WI38 (cell line): ENCODE results near the gene HOXB6.

Source experiments
- H3K4me3 ChIP-seq: 2 replicates; pipeline ENCODE4 v1.5.1; 2011; ENCODE audit warnings: low read depth, mild to moderate bottlenecking, control low read depth, low read length
- CTCF ChIP-seq: IDR thresholded peaks from 2 replicates; pipeline ENCODE4 v1.5.1; 2012; ENCODE audit warnings: low read depth, mild to moderate bottlenecking, control low read depth, low read length

The HOXB6 gene

GRCh38 chr17:48644910-48645557 lies 40.2 kb upstream of the HOXB6 start:
- no peak for TF ChIP-seq CTCF

GRCh38 chr17:48644159-48644558 lies 39.4 kb upstream of the HOXB6 start:
- TF ChIP-seq CTCF, result no peak
- H3K4me3 ChIP-seq, result no peak overlapping the region

More at GRCh38 chr17:48644910-48645557, 40.2 kb upstream of the HOXB6 start:
- no peak overlapping the region for H3K4me3 ChIP-seq

GRCh38 chr17:48643697-48644012 lies 38.9 kb upstream of the HOXB6 start:
- TF ChIP-seq CTCF, result no peak
- no peak overlapping the region for H3K4me3 ChIP-seq

GRCh38 chr17:48642843-48643696 lies 38.3 kb upstream of the HOXB6 start:
- H3K4me3 ChIP-seq, result no peak overlapping the region
- no peak for TF ChIP-seq CTCF

- no peak for TF ChIP-seq CTCF
- H3K4me3 ChIP-seq, result no peak overlapping the region
Observed at GRCh38 chr17:48642059-48642842, 37.5 kb upstream of the HOXB6 start.

- H3K4me3 ChIP-seq, result no peak overlapping the region
- no peak for TF ChIP-seq CTCF
Observed at GRCh38 chr17:48641541-48642058, 36.8 kb upstream of the HOXB6 start.
